Mesendoderm (in vitro differentiated cells): ENCODE data around the gene AGBL1.
A peak's percentile ranks its signal among the peaks of the same experiment; 100 is the strongest.

Source experiments
- DNase-seq: peaks from one replicate; pipeline ENCODE4 v3.0.0; 2013
- H2AK5ac ChIP-seq: 2 replicates; pipeline ENCODE4 v1.6.1; 2013; ENCODE audit warnings: low read length, inconsistent platforms
- H2BK120ac ChIP-seq: 2 replicates; pipeline ENCODE4 v1.6.1; 2013; ENCODE audit warnings: low read depth, mild to moderate bottlenecking, low read length, moderate library complexity, mixed read lengths
- H2BK15ac ChIP-seq: replicated peaks from 2 replicates; pipeline ENCODE4 v1.6.1; 2013; ENCODE audit warnings: low read depth, mild to moderate bottlenecking, moderate library complexity
- H2BK5ac ChIP-seq: 2 replicates; pipeline ENCODE4 v1.6.1; 2013; ENCODE audit warnings: low read length, inconsistent platforms
- H3K18ac ChIP-seq: 2 replicates; pipeline ENCODE4 v1.6.1; 2013; ENCODE audit warnings: mild to moderate bottlenecking, low read length, mixed read lengths
- H3K23ac ChIP-seq: one replicate; pipeline ENCODE4 v1.6.1; 2013; ENCODE audit warnings: low read length
- H3K27ac ChIP-seq: 2 replicates; pipeline ENCODE4 v1.5.1; 2013; ENCODE audit warnings: low read depth, mild to moderate bottlenecking, inconsistent platforms, low read length, moderate library complexity
- H3K27me3 ChIP-seq: 2 replicates; pipeline ENCODE4 v1.6.1; 2013; ENCODE audit warnings: low read length, control low read depth, mild to moderate bottlenecking, inconsistent platforms; ENCODE audit not compliant: insufficient read depth, poor library complexity
- H3K36me3 ChIP-seq: 2 replicates; pipeline ENCODE4 v1.6.1; 2013; ENCODE audit warnings: low read length, inconsistent platforms; ENCODE audit not compliant: control insufficient read depth, insufficient read depth
- H3K4ac ChIP-seq: one replicate; pipeline ENCODE4 v1.6.1; 2013; ENCODE audit warnings: low read depth, mild to moderate bottlenecking, low read length, moderate library complexity
- H3K4me1 ChIP-seq: 2 replicates; pipeline ENCODE4 v1.6.1; 2013; ENCODE audit warnings: low read depth, low read length, inconsistent platforms; ENCODE audit not compliant: control insufficient read depth
- H3K4me2 ChIP-seq: 2 replicates; pipeline ENCODE4 v1.6.1; 2013; ENCODE audit warnings: low read length
- H3K4me3 ChIP-seq: 2 replicates; pipeline ENCODE4 v1.5.1; 2013; ENCODE audit warnings: mild to moderate bottlenecking, low read length
- H3K56ac ChIP-seq: one replicate; pipeline ENCODE4 v1.6.1; 2013; ENCODE audit warnings: low read length
- H3K79me1 ChIP-seq: 2 replicates; pipeline ENCODE4 v1.6.1; 2013; ENCODE audit warnings: low read length, inconsistent platforms
- H3K79me2 ChIP-seq: 2 replicates; pipeline ENCODE4 v1.6.1; 2013; ENCODE audit warnings: mild to moderate bottlenecking, low read length; ENCODE audit not compliant: control insufficient read depth, insufficient read depth
- H3K9ac ChIP-seq: 2 replicates; pipeline ENCODE4 v1.6.1; 2013; ENCODE audit warnings: low read length, inconsistent platforms
- H4K5ac ChIP-seq: one replicate; pipeline ENCODE4 v1.6.1; 2013; ENCODE audit warnings: low read length
- H4K8ac ChIP-seq: one replicate; pipeline ENCODE4 v1.6.1; 2013; ENCODE audit warnings: low read depth, mild to moderate bottlenecking, control low read depth, low read length, moderate library complexity
- WGBS: extraction: QIAGEN DNeasy Blood & Tissue Kit; methylation state at CpG from one replicate; pipeline ENCODE4 v1.1.7; 2013; ENCODE audit warnings: low lambda C conversion rate, missing lambda C conversion rate; ENCODE audit not compliant: insufficient coverage; ENCODE audit errors: extremely low coverage; 5-methylcytosine and 5-hydroxymethylcytosine counted together

AGBL1 gene

DNA sequence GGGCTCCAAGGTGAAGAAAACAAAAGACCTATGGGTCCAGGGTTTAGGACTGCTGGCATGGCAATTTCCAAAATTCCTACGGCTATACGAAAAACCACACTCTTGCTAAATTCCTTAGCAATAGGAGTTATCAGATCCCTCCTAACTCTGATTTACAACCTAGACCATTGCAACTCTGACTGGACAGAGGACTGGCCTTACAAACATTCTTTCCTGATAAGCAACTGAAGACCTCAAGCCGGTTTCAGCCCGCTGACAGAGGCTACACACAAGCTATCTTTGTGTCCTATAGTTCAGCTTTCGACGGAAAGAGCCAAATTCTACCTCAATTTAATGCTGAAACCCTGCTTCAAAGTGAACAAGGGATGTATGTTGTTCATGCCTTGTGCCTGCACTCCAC is 38.3 kb upstream of the AGBL1 start:
- DNase-seq = no peak
- H3K36me3 ChIP-seq = no peaks in the 10 kb centered on the region
- no peak overlapping the region for H3K56ac ChIP-seq
- H3K27ac ChIP-seq = no peak overlapping the region
- H2AK5ac ChIP-seq = no peak overlapping the region
- H3K79me1 ChIP-seq = no peaks in the 10 kb centered on the region
- no peak overlapping the region for H4K5ac ChIP-seq
- no CpG with 5 or more reads among the region's 6 CpGs for WGBS
- H2BK5ac ChIP-seq = no peak overlapping the region
- no peak overlapping the region for H3K4ac ChIP-seq
- no peak overlapping the region for H3K23ac ChIP-seq
- H2BK120ac ChIP-seq = no peak overlapping the region
- no peak overlapping the region for H3K4me3 ChIP-seq
- no peak overlapping the region for H3K18ac ChIP-seq
- no peak overlapping the region for H2BK15ac ChIP-seq
- H4K8ac ChIP-seq = no peak overlapping the region
- H3K4me2 ChIP-seq = no peak overlapping the region
- no peak overlapping the region for H3K9ac ChIP-seq
- H3K4me1 ChIP-seq = no peaks in the 10 kb centered on the region
- no peaks in the 10 kb centered on the region for H3K27me3 ChIP-seq
- no peaks in the 10 kb centered on the region for H3K79me2 ChIP-seq

DNA sequence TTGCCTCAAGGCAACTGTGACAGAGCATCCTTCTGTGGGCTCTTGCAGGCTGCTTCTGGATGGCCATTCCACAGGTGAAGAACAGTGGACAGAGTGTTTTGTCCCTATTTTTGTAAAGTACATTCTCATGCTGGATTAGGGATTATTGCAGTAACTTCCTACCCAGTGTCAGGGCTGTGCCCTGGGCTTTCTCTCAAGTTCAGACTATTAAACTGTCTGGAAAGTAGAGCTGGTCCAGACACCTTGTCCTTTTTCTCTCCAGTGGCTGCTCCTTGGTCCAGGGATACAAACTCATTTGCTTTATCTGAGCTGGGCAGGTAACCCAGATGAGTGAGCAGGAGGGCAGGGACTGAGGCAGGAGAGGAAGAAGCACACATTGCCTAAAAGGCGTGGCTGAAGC is 37.4 kb upstream of the AGBL1 start:
- DNase-seq = no peak
- H3K4me3 ChIP-seq = no peak overlapping the region
- H3K4me1 ChIP-seq = no peaks in the 10 kb centered on the region
- no peaks in the 10 kb centered on the region for H3K27me3 ChIP-seq
- no peak overlapping the region for H3K4me2 ChIP-seq
- H3K4ac ChIP-seq = no peak overlapping the region
- no peak overlapping the region for H2BK120ac ChIP-seq
- no peak overlapping the region for H2AK5ac ChIP-seq
- H3K79me2 ChIP-seq = no peaks in the 10 kb centered on the region
- no peak overlapping the region for H4K8ac ChIP-seq
- no peak overlapping the region for H3K9ac ChIP-seq
- H4K5ac ChIP-seq = no peak overlapping the region
- no peaks in the 10 kb centered on the region for H3K79me1 ChIP-seq
- H2BK15ac ChIP-seq = no peak overlapping the region
- H3K27ac ChIP-seq = no peak overlapping the region
- H3K18ac ChIP-seq = no peak overlapping the region
- no peak overlapping the region for H2BK5ac ChIP-seq
- no peak overlapping the region for H3K23ac ChIP-seq
- WGBS = no CpG with 5 or more reads among the region's 1 CpG
- no peaks in the 10 kb centered on the region for H3K36me3 ChIP-seq
- H3K56ac ChIP-seq = no peak overlapping the region

DNA sequence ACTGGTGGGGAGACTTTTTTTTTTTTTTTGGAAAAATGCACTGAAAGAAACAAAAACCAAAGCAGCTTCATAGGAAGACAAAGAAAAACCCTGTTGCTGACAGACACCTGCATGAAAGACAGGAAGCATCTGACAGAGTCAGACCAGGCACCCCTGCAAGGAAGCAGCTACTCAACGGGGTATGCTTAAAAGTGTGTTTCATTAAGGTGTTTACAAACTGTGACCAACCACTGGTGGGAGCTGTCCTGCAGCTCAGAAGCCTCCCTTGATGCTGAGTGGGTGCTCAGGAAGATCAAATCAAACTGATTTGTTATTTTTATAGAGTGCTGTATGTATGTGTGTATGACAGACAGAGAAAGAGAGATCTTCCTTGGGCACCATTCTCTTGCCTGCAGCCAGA is 34.7 kb upstream of the AGBL1 start:
- Histone ChIP-seq H3K36me3 (no peaks in the 10 kb centered on the region), H2AK5ac (no peak overlapping the region), H3K4me1 (no peaks in the 10 kb centered on the region), H3K4me2 (no peak overlapping the region), H4K5ac (no peak overlapping the region), H3K18ac (no peak overlapping the region), H3K4me3 (no peak overlapping the region), H3K79me1 (no peaks in the 10 kb centered on the region), H3K56ac (no peak overlapping the region), H3K27ac (no peak overlapping the region), H2BK15ac (no peak overlapping the region), H3K4ac (no peak overlapping the region), H4K8ac (no peak overlapping the region), H3K23ac (no peak overlapping the region), H3K27me3 (no peaks in the 10 kb centered on the region), H2BK120ac (no peak overlapping the region), H3K79me2 (no peaks in the 10 kb centered on the region), H2BK5ac (no peak overlapping the region), H3K9ac (no peak overlapping the region)
- peak; percentile 14 for DNase-seq
- no CpG with 5 or more reads among the region's 1 CpG for WGBS

DNA sequence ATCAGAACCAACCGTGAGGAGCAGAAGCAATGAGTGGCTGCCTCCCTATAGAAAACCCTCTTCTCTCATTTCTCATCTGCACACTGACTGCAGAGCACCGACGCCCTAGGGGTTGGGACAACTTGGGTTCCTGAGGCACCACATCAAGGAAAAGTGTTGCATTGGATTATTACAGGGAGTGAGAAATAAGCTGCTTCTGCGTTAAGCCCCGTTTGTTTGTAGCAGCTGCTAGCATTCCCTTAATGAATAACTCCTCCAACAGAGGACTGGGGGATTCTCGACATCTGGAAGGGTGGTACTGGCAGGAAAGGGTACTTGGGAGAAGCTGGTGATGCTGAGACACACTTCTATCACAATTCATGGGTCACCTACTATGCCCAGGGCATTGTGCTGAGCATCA is 25.3 kb upstream of the AGBL1 start:
- no peak for DNase-seq
- Histone ChIP-seq H3K4me2 (no peak overlapping the region), H2BK120ac (no peak overlapping the region), H3K4me3 (no peak overlapping the region), H3K18ac (no peak overlapping the region), H4K8ac (no peak overlapping the region), H2BK15ac (no peak overlapping the region), H3K23ac (no peak overlapping the region), H3K79me2 (no peaks in the 10 kb centered on the region), H2BK5ac (no peak overlapping the region), H4K5ac (no peak overlapping the region), H3K79me1 (no peaks in the 10 kb centered on the region), H3K4ac (no peak overlapping the region), H3K4me1 (no peaks in the 10 kb centered on the region), H3K27me3 (no peaks in the 10 kb centered on the region), H3K9ac (no peak overlapping the region), H3K27ac (no peak overlapping the region), H3K56ac (no peak overlapping the region), H2AK5ac (no peak overlapping the region), H3K36me3 (no peaks in the 10 kb centered on the region)
- no CpG with 5 or more reads among the region's 6 CpGs for WGBS

DNA sequence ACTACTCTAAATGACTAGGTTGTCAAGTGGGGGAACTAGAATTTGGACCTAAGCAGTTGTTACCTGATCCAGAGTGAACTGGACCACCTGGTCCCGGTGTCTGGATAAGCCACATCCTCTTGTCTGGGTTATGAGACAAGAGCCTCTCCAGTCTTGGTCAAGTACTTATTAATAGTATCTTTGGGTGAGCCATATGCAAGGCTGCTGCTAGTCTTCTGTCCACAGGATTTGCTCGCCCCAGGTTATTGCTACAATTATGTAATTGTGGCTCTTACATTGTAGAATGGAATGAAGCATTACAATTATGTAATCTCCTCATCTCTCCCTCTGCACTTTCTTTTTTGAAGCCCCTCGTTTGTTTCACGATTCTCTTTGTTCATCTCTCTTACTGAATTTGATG is 24.0 kb upstream of the AGBL1 start:
- H2BK5ac ChIP-seq = no peak overlapping the region
- H3K4me1 ChIP-seq = no peaks in the 10 kb centered on the region
- H4K5ac ChIP-seq = no peak overlapping the region
- no peak overlapping the region for H3K56ac ChIP-seq
- H3K79me1 ChIP-seq = no peaks in the 10 kb centered on the region
- H4K8ac ChIP-seq = no peak overlapping the region
- H2BK120ac ChIP-seq = no peak overlapping the region
- H3K18ac ChIP-seq = no peak overlapping the region
- no peak overlapping the region for H3K4ac ChIP-seq
- H3K36me3 ChIP-seq = no peaks in the 10 kb centered on the region
- DNase-seq = no peak
- H2AK5ac ChIP-seq = no peak overlapping the region
- no peak overlapping the region for H3K4me2 ChIP-seq
- no CpG with 5 or more reads among the region's 4 CpGs for WGBS
- H3K27me3 ChIP-seq = no peaks in the 10 kb centered on the region
- no peak overlapping the region for H2BK15ac ChIP-seq
- H3K27ac ChIP-seq = no peak overlapping the region
- H3K79me2 ChIP-seq = no peaks in the 10 kb centered on the region
- H3K4me3 ChIP-seq = no peak overlapping the region
- no peak overlapping the region for H3K23ac ChIP-seq
- H3K9ac ChIP-seq = no peak overlapping the region

GRCh38 chr15:86059851-86060250 is 19.8 kb upstream of the AGBL1 start:
- Histone ChIP-seq H4K8ac (no peak overlapping the region), H2BK120ac (no peak overlapping the region), H3K4me1 (no peaks in the 10 kb centered on the region), H3K4me3 (no peak overlapping the region), H3K23ac (no peak overlapping the region), H3K56ac (no peak overlapping the region), H3K27me3 (no peaks in the 10 kb centered on the region), H3K79me1 (no peaks in the 10 kb centered on the region), H3K4me2 (no peak overlapping the region), H3K9ac (no peak overlapping the region), H2BK5ac (no peak overlapping the region), H3K27ac (no peak overlapping the region), H2BK15ac (no peak overlapping the region), H2AK5ac (no peak overlapping the region), H3K18ac (no peak overlapping the region), H4K5ac (no peak overlapping the region), H3K79me2 (no peaks in the 10 kb centered on the region), H3K36me3 (no peaks in the 10 kb centered on the region), H3K4ac (no peak overlapping the region)
- DNase-seq = no peak
- WGBS = no CpG with 5 or more reads among the region's 4 CpGs
